ENCODE measurements around the gene FEM1A. TPM values are rescaled to one million over a fixed set of nuclear protein-coding genes. Genes with fewer than 3 reads are reported as not detected.

The FEM1A gene
- total and polyA plus RNA-seq, 2 of the 13 experiments (the other 11 are each of a cell fraction or from before 2014, with no cell fraction given): 3.2 to 10.8 TPM

DNA sequence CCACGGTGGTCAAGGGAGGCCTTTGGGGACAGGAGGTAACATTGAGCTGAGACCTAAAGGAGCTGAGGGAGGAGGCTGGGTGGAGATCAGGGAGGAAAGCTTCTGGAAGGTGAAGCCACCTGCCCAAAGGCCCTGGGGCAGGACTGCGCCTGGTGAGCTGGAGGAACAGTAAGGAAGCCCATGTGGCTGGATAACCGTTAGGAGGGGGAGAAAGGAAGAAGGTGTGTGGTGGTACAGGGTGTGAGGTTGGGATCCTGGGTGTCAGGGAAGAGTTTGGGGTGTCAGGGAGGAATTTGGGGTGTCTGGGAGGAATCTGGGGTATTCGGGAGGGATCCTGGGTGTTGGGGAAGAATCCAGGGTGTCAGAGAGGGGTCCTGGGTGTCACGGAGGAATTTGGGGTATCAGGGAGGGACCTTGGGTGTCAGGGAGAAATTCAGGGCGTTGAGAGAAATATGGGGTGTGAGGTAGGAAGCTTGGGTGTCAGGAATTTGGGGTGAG lies 39.3 kb downstream of the FEM1A start (continued):
- no peak for TF ChIP-seq ZNF556 (CRISPR knock-in tag; IDR thresholded peaks at IDR 0.05; ENCODE audit: borderline replicate concordance)
- TF ChIP-seq, protein P1, sequence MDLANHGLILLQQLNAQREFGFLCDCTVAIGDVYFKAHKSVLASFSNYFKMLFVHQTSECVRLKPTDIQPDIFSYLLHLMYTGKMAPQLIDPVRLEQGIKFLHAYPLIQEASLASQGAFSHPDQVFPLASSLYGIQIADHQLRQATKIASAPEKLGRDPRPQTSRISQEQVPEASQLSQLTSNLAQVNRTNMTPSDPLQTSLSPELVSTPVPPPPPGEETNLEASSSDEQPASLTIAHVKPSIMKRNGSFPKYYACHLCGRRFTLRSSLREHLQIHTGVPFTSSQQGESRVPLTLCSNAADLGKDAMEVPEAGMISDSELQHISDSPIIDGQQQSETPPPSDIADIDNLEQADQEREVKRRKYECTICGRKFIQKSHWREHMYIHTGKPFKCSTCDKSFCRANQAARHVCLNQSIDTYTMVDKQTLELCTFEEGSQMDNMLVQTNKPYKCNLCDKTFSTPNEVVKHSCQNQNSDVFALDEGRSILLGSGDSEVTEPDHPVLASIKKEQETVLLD (CRISPR knock-in tag; IDR thresholded peaks at IDR 0.05; ENCODE audit: low read depth): no peak
- no peak for TF ChIP-seq NR2F6 (IDR thresholded peaks at IDR 0.05)
- no peak for TF ChIP-seq NR2F6 (CRISPR knock-in tag; IDR thresholded peaks at IDR 0.05)
- no peak for TF ChIP-seq ZFP41 (CRISPR knock-in tag; IDR thresholded peaks at IDR 0.05; ENCODE audit: borderline replicate concordance)
- no peak for TF ChIP-seq ZNF775 (CRISPR knock-in tag; IDR thresholded peaks at IDR 0.05; ENCODE audit: borderline replicate concordance)
- TF ChIP-seq, protein P2, sequence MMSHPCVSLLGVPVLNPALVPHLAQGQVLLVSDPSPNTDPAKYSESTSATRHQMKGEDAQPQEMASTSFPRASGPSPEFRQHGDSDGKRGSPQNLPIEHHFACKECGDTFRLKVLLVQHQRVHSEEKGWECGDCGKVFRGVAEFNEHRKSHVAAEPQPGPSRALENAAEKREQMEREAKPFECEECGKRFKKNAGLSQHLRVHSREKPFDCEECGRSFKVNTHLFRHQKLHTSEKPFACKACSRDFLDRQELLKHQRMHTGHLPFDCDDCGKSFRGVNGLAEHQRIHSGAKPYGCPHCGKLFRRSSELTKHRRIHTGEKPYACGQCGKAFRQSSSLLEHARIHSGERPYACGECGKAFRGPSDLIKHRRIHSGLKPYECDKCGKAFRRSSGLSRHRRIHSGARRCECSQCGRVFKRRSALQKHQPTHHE (CRISPR knock-in tag; IDR thresholded peaks at IDR 0.05; ENCODE audit: borderline replicate concordance): no peak
- no peak for TF ChIP-seq KDM5B (CRISPR knock-in tag; IDR thresholded peaks at IDR 0.05; ENCODE audit: borderline replicate concordance)
- TF ChIP-seq ZNF136 (CRISPR knock-in tag; IDR thresholded peaks at IDR 0.05; ENCODE audit: low read depth): no peak
- no peak for TF ChIP-seq SMYD3 (CRISPR knock-in tag; IDR thresholded peaks at IDR 0.05)
- no peak for TF ChIP-seq REXO4 (CRISPR knock-in tag; IDR thresholded peaks at IDR 0.05; ENCODE audit: borderline replicate concordance)
- peak; percentile 99 for TF ChIP-seq ZNF10 (CRISPR knock-in tag; IDR thresholded peaks at IDR 0.05; ENCODE audit: borderline replicate concordance, low read depth)
- TF ChIP-seq SUZ12 (IDR thresholded peaks at IDR 0.05; ENCODE audit: low read depth, low read length): no peak
- TF ChIP-seq HHEX (CRISPR knock-in tag; IDR thresholded peaks at IDR 0.05): no peak
- TF ChIP-seq, protein P3, sequence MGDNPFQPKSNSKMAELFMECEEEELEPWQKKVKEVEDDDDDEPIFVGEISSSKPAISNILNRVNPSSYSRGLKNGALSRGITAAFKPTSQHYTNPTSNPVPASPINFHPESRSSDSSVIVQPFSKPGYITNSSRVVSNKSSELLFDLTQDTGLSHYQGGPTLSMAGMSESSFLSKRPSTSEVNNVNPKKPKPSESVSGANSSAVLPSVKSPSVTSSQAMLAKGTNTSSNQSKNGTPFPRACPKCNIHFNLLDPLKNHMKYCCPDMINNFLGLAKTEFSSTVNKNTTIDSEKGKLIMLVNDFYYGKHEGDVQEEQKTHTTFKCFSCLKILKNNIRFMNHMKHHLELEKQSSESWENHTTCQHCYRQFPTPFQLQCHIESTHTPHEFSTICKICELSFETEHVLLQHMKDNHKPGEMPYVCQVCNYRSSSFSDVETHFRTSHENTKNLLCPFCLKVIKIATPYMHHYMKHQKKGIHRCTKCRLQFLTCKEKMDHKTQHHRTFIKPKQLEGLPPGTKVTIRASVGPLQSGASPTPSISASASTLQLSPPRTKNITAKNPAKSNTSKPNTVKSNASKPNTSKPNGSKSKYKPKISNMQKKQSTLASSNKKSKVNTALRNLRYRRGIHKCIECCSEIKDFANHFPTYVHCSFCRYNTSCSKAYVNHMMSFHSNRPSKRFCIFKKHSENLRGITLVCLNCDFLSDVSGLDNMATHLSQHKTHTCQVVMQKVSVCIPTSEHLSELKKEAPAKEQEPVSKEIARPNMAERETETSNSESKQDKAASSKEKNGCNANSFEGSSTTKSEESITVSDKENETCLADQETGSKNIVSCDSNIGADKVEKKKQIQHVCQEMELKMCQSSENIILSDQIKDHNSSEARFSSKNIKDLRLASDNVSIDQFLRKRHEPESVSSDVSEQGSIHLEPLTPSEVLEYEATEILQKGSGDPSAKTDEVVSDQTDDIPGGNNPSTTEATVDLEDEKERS (CRISPR knock-in tag; IDR thresholded peaks at IDR 0.05): no peak
- TF ChIP-seq, protein P4, sequence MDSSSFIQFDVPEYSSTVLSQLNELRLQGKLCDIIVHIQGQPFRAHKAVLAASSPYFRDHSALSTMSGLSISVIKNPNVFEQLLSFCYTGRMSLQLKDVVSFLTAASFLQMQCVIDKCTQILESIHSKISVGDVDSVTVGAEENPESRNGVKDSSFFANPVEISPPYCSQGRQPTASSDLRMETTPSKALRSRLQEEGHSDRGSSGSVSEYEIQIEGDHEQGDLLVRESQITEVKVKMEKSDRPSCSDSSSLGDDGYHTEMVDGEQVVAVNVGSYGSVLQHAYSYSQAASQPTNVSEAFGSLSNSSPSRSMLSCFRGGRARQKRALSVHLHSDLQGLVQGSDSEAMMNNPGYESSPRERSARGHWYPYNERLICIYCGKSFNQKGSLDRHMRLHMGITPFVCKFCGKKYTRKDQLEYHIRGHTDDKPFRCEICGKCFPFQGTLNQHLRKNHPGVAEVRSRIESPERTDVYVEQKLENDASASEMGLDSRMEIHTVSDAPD (CRISPR knock-in tag; IDR thresholded peaks at IDR 0.05): no peak
- TF ChIP-seq, protein P5, sequence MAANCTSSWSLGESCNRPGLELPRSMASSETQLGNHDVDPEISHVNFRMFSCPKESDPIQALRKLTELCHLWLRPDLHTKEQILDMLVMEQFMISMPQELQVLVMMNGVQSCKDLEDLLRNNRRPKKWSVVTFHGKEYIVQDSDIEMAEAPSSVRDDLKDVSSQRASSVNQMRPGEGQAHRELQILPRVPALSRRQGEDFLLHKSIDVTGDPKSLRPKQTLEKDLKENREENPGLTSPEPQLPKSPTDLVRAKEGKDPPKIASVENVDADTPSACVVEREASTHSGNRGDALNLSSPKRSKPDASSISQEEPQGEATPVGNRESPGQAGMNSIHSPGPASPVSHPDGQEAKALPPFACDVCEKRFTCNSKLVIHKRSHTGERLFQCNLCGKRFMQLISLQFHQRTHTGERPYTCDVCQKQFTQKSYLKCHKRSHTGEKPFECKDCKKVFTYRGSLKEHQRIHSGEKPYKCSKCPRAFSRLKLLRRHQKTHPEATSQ (CRISPR knock-in tag; IDR thresholded peaks at IDR 0.05; ENCODE audit: borderline replicate concordance): no peak
- TF ChIP-seq ZNF572 (CRISPR knock-in tag; IDR thresholded peaks at IDR 0.05): no peak
- TF ChIP-seq POLR2A (IDR thresholded peaks at IDR 0.05; ENCODE audit: insufficient read depth in 1 of 2, low read depth in 2 of 2, low read length in 2 of 2): no peak
- no peak for TF ChIP-seq ZKSCAN8 (CRISPR knock-in tag; IDR thresholded peaks at IDR 0.05; ENCODE audit: borderline replicate concordance)
